LNCAP (cell line): Measurements from ENCODE around the gene PIK3AP1.

Source experiments
- TF ChIP-seq, protein P1 (sequence below): fragments of 450-650 bp; IDR thresholded peaks from 2 replicates; pipeline ENCODE4 v1.5.1; 2017; ENCODE audit warnings: mild to moderate bottlenecking

PIK3AP1 gene

GRCh38 chr10:96740141-96740540 is 19.8 kb upstream of the PIK3AP1 start:
- TF ChIP-seq, protein P1, sequence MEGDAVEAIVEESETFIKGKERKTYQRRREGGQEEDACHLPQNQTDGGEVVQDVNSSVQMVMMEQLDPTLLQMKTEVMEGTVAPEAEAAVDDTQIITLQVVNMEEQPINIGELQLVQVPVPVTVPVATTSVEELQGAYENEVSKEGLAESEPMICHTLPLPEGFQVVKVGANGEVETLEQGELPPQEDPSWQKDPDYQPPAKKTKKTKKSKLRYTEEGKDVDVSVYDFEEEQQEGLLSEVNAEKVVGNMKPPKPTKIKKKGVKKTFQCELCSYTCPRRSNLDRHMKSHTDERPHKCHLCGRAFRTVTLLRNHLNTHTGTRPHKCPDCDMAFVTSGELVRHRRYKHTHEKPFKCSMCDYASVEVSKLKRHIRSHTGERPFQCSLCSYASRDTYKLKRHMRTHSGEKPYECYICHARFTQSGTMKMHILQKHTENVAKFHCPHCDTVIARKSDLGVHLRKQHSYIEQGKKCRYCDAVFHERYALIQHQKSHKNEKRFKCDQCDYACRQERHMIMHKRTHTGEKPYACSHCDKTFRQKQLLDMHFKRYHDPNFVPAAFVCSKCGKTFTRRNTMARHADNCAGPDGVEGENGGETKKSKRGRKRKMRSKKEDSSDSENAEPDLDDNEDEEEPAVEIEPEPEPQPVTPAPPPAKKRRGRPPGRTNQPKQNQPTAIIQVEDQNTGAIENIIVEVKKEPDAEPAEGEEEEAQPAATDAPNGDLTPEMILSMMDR: no peak

GRCh38 chr10:96724621-96725020 is 4.3 kb upstream of the PIK3AP1 start:
- TF ChIP-seq, protein P1: no peak

- TF ChIP-seq, protein P1: no peak; the same call in 1 of the 2 replicates
Observed at GRCh38 chr10:96721207-96721572, 876 bp upstream of the PIK3AP1 start.

DNA sequence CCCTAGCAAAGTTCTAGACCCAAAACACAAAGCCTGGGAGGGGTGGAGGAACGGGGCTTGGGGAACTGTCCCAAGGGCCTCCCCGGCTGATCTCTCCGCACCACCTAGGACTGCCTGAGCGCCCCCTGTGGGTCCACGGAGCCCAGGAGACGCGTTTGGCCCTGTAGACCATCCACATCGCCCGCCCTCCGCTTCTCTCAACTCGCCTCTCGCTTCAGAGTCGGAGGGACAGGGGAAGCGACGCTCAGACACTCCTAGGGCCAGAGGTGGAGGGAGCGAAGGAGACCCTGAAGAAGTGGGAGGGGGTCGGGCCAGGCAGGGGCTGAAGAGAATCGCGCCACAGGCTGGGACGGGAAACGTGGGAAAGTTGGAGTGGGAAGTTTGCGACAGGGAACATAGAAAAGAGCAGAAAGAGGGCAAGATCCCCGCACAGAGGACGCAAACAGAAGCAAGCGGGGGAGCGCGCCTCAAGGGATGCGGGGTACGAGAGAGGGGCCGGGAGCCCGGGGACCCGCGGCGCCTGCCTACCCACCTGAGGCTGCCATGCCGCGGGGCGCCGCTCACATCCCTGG is 378 bp downstream of the PIK3AP1 start:
- TF ChIP-seq, protein P1: peak; percentile 31; the same call in 1 of the 2 replicates

- TF ChIP-seq, protein P1: peak; percentile 13; the same call in 1 of the 2 replicates
Observed at GRCh38 chr10:96719200-96719599, 1.1 kb downstream of the PIK3AP1 start.

DNA sequence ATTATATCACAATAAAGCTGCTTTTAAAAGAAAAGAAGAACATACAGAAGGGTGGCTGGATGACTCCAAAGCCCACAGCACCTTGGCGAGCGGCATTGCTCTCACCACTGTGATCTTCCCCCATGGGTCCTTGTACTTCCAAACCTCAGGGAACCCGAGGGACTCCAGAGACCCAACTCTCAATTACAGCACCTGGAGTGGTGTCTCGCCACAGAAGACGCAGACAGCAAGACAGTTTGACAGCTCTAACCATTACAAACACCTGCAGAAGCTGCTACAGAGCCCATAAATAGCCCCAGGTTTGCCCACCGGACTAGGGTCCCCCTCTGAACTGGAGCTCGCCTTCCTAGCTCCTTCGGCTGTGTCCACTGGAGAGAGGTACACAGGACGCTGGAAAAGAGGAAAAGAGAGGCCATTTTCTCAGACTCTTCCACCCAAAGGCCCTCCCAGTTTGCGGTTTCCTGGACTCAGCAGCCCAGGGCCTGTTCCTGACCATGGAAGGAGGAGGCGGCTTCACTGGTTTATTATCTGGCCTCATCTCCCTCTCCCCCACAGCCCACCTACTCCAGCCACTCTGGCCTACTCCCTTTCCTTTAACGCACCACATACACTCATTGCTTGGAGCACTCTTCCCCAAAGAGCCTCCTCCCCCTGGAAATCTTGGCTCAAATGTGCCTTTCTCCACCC is 1.9 kb downstream of the PIK3AP1 start:
- TF ChIP-seq, protein P1: no peak

GRCh38 chr10:96716390-96716789 is 3.9 kb downstream of the PIK3AP1 start:
- TF ChIP-seq, protein P1: no peak
